ENCODE measurements around the gene AUP1.
"Not testable (repeated sequence)": the region's sequence is repeated elsewhere in the genome, so short reads cannot be mapped to it uniquely, and the experiment has no call there.

The AUP1 gene

GRCh38 chr2:74567881-74568280 is 38.4 kb upstream of the AUP1 start:
- Histone ChIP-seq H3K27me3 (ENCODE audit: low read depth, low read length) (no peaks in the 10 kb centered on the region), H3K4me3 (ENCODE audit: low read depth in 1 of 2, low read length in 2 of 2) (no peak overlapping the region), H3K9me3 (ENCODE audit: control insufficient read depth in 1 of 2, low read length in 2 of 2) (no peaks in the 10 kb centered on the region), H3K4me1 (ENCODE audit: control insufficient read depth in 1 of 2, insufficient read depth in 2 of 2, low read length in 2 of 2) (no peaks in the 10 kb centered on the region), H3K36me3 (ENCODE audit: control insufficient read depth in 1 of 2, insufficient read depth in 2 of 2, low read length in 2 of 2) (no peaks in the 10 kb centered on the region), H3K27ac (ENCODE audit: low read length) (no peak overlapping the region)

DNA sequence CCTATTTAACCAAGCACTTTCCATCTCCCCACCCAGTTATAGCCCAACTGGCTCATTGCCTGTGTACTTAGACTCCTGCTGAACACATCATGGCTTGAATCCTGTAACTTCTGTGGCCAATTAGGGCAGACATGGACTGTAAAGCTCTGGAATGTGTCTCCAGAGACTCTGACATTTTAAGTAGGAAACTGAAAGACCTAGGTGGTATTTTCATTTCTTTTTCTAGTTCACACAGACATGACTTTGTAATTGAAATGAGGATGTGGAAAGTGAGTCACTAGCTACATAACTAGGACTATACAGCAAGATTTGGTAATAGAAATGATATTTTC is 37.2 kb upstream of the AUP1 start:
- no peaks in the 10 kb centered on the region for H3K4me1 ChIP-seq (ENCODE audit: control insufficient read depth in 1 of 2, insufficient read depth in 2 of 2, low read length in 2 of 2)
- no peak overlapping the region for H3K27ac ChIP-seq (ENCODE audit: low read length)
- H3K36me3 ChIP-seq (ENCODE audit: control insufficient read depth in 1 of 2, insufficient read depth in 2 of 2, low read length in 2 of 2), result no peaks in the 10 kb centered on the region
- H3K27me3 ChIP-seq (ENCODE audit: low read depth, low read length), result no peaks in the 10 kb centered on the region
- no peaks in the 10 kb centered on the region for H3K9me3 ChIP-seq (ENCODE audit: control insufficient read depth in 1 of 2, low read length in 2 of 2)
- no peak overlapping the region for H3K4me3 ChIP-seq (ENCODE audit: low read depth in 1 of 2, low read length in 2 of 2)

DNA sequence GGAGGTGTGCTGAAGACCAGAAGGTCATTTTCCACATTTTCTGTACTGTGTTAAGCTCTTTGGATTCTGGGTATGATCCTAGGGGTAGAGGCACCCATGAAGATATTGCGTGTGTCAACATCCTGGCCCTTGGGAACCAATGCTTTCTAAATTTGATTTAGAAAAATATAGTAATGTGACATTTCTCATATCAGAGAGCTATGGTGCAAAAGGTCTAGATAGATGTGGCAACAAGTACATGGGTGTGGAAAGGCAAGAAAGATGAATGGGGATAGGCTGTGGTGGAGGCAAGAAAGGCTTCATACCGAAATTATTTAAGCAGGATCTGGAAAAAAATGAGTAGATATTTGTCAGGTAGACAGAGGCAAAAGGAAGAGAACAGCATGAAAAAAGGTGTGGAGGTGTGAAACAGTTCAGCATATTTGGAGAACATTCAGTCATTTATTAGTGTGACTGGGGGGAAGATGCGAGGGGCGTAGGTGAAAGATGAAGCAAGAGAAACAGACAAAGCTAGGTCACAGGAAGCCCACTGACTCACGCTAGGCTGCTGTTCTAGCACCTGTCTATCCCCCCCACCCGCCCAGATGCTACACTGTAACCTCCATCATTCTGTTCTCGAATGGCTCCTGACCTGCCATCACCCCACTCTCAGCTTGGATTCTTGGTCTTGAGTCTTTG is 36.7 kb upstream of the AUP1 start:
- Histone ChIP-seq H3K9me3 (ENCODE audit: control insufficient read depth in 1 of 2, low read length in 2 of 2) (no peaks in the 10 kb centered on the region), H3K4me3 (ENCODE audit: low read depth in 1 of 2, low read length in 2 of 2) (no peak overlapping the region), H3K27me3 (ENCODE audit: low read depth, low read length) (no peaks in the 10 kb centered on the region), H3K27ac (ENCODE audit: low read length) (no peak overlapping the region), H3K4me1 (ENCODE audit: control insufficient read depth in 1 of 2, insufficient read depth in 2 of 2, low read length in 2 of 2) (no peaks in the 10 kb centered on the region), H3K36me3 (ENCODE audit: control insufficient read depth in 1 of 2, insufficient read depth in 2 of 2, low read length in 2 of 2) (no peaks in the 10 kb centered on the region)

DNA sequence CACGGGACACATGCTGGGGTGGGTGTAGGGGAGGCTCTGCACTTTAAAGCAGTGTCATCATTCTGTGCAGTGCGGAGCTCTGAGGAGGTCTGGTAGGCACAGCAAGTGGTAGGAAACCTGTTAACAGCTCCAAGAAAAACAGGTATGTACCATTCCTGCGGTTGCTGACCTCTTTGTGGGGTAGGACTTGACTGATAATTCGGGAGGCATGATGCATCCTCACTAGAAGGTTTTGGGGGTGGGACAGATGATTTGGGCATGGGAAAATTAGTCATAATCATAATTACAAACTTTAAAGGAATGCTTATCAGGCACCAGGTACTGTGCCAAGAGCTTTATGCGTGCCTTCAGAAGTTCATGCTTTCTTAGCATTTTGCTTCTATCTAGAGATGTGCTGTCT is 34.7 kb upstream of the AUP1 start:
- Histone ChIP-seq H3K36me3 (ENCODE audit: control insufficient read depth in 1 of 2, insufficient read depth in 2 of 2, low read length in 2 of 2) (no peaks in the 10 kb centered on the region), H3K9me3 (ENCODE audit: control insufficient read depth in 1 of 2, low read length in 2 of 2) (no peaks in the 10 kb centered on the region), H3K4me3 (ENCODE audit: low read depth in 1 of 2, low read length in 2 of 2) (no peak overlapping the region), H3K4me1 (ENCODE audit: control insufficient read depth in 1 of 2, insufficient read depth in 2 of 2, low read length in 2 of 2) (no peaks in the 10 kb centered on the region), H3K27me3 (ENCODE audit: low read depth, low read length) (no peaks in the 10 kb centered on the region), H3K27ac (ENCODE audit: low read length) (no peak overlapping the region)

- Histone ChIP-seq H3K9me3 (ENCODE audit: control insufficient read depth in 1 of 2, low read length in 2 of 2) (no peaks in the 10 kb centered on the region), H3K4me3 (ENCODE audit: low read depth in 1 of 2, low read length in 2 of 2) (no peak overlapping the region), H3K27me3 (ENCODE audit: low read depth, low read length) (no peaks in the 10 kb centered on the region), H3K36me3 (ENCODE audit: control insufficient read depth in 1 of 2, insufficient read depth in 2 of 2, low read length in 2 of 2) (no peaks in the 10 kb centered on the region), H3K4me1 (ENCODE audit: control insufficient read depth in 1 of 2, insufficient read depth in 2 of 2, low read length in 2 of 2) (no peaks in the 10 kb centered on the region), H3K27ac (ENCODE audit: low read length) (no peak overlapping the region)
Measured at GRCh38 chr2:74562126-74562775, 32.7 kb upstream of the AUP1 start.

DNA sequence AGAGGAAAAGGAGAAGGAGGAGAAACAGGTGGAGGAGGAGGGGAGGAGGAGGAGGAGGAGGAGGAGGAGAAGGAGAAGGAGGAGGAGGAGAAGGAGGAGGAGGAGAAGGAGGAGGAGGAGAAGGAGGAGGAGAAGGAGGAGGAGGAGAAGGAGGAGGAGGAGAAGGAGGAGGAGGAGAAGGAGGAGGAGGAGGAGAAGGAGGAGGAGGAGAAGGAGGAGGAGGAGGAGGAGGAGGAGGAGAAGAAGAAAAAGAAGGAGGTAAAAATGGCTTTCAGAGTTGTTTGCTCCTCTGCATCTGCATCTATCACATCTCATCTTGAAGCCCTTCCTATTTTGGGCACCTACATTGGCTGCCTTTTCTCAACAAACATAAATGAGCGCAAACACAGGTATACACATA is 31.5 kb upstream of the AUP1 start:
- H3K27me3 ChIP-seq (ENCODE audit: low read depth, low read length); H3K27ac ChIP-seq (ENCODE audit: low read length); H3K4me3 ChIP-seq (ENCODE audit: low read depth in 1 of 2, low read length in 2 of 2); H3K36me3 ChIP-seq (ENCODE audit: control insufficient read depth in 1 of 2, insufficient read depth in 2 of 2, low read length in 2 of 2); H3K4me1 ChIP-seq (ENCODE audit: control insufficient read depth in 1 of 2, insufficient read depth in 2 of 2, low read length in 2 of 2); H3K9me3 ChIP-seq (ENCODE audit: control insufficient read depth in 1 of 2, low read length in 2 of 2): not testable (repeated sequence)

GRCh38 chr2:74560591-74560990 is 31.1 kb upstream of the AUP1 start:
- Histone ChIP-seq H3K4me3 (ENCODE audit: low read depth in 1 of 2, low read length in 2 of 2) (no peak overlapping the region), H3K9me3 (ENCODE audit: control insufficient read depth in 1 of 2, low read length in 2 of 2) (no peaks in the 10 kb centered on the region), H3K27me3 (ENCODE audit: low read depth, low read length) (no peaks in the 10 kb centered on the region), H3K36me3 (ENCODE audit: control insufficient read depth in 1 of 2, insufficient read depth in 2 of 2, low read length in 2 of 2) (peaks cover 0 to 6% of the 10 kb centered on the region in 2 donors), H3K4me1 (ENCODE audit: control insufficient read depth in 1 of 2, insufficient read depth in 2 of 2, low read length in 2 of 2) (no peaks in the 10 kb centered on the region), H3K27ac (ENCODE audit: low read length) (no peak overlapping the region)

- peaks cover 0 to 6% of the 10 kb centered on the region in 2 donors for H3K36me3 ChIP-seq (ENCODE audit: control insufficient read depth in 1 of 2, insufficient read depth in 2 of 2, low read length in 2 of 2)
- peaks cover 0 to 4% of the 10 kb centered on the region in 2 donors for H3K4me1 ChIP-seq (ENCODE audit: control insufficient read depth in 1 of 2, insufficient read depth in 2 of 2, low read length in 2 of 2)
- no peaks in the 10 kb centered on the region for H3K27me3 ChIP-seq (ENCODE audit: low read depth, low read length)
- no peaks in the 10 kb centered on the region for H3K9me3 ChIP-seq (ENCODE audit: control insufficient read depth in 1 of 2, low read length in 2 of 2)
- no peak overlapping the region for H3K27ac ChIP-seq (ENCODE audit: low read length)
- H3K4me3 ChIP-seq (ENCODE audit: low read depth in 1 of 2, low read length in 2 of 2), result no peak overlapping the region
Measured at GRCh38 chr2:74559912-74560311, 30.4 kb upstream of the AUP1 start.

DNA sequence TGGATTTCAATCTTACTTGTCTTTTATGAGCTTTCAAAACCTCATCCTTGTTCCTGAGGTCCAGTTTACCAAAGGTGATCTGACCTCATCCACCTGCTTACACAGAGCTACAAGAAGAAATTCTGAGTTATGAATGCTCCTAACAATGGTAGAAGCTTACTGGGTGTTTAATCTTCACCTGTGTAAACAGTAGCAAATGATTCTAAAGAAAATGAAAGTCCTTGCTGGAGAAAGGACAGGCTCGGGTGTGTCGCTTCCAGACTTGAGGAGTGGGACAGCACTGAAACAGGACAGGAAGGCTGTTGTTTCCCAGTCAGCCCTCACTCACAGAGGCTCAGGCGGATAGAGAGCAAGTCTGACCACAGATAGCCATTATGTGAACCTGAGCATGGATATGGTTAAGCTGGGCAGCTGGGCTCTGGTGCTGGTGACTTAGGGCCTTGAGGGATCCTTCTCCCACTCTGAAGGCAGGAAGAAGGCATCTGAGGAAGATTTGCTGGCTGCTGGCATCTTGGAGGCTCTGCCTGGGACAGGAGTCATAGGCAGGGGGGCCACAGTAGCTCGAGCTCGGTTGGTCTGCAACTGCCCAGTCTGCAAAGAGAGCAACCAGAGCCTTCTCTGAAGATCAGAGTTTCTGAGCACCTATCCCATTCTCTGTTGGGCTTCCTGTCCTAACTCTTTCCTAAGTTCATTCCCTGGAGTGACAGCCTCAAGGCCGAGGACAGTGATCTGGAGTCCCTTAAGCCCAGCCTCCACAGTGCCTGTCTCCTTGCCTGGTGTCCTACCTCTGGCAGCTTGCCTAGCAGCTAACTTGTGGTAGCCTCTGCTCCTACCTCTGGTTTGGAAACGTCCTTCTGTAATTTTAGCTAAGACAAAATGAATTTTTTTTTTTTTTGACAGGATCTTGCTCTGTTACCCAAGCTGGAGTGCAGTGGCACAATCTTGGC is 29.1 kb upstream of the AUP1 start:
- Histone ChIP-seq H3K27me3 (ENCODE audit: low read depth, low read length) (no peaks in the 10 kb centered on the region), H3K4me1 (ENCODE audit: control insufficient read depth in 1 of 2, insufficient read depth in 2 of 2, low read length in 2 of 2) (peaks cover 0 to 5% of the 10 kb centered on the region in 2 donors), H3K9me3 (ENCODE audit: control insufficient read depth in 1 of 2, low read length in 2 of 2) (no peaks in the 10 kb centered on the region), H3K36me3 (ENCODE audit: control insufficient read depth in 1 of 2, insufficient read depth in 2 of 2, low read length in 2 of 2) (peaks cover 0 to 6% of the 10 kb centered on the region in 2 donors), H3K4me3 (ENCODE audit: low read depth in 1 of 2, low read length in 2 of 2) (no peak overlapping the region), H3K27ac (ENCODE audit: low read length) (no peak overlapping the region)

DNA sequence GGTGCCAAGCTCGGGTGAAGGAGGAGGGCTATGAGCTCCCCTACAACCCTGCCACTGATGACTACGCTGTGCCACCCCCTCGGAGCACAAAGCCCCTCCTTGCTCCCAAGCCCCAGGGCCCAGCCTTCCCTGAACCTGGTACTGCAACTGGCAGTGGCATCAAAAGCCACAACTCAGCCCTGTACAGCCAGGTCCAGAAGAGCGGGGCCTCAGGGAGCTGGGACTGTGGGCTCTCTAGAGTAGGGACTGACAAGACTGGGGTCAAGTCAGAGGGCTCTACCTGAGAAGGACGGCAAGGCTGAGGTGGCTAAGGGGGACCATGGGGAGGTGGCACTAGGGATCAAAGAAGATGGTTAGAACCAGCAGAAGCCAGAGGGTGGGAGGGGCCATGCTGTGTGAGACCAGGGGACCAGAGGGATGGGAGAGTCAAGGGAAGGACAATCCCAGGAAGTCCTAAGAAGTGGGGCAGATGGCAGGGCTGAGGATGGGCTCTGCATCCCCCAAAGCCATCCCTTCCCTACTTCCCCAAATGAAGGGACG is 27.4 kb upstream of the AUP1 start:
- H3K27me3 ChIP-seq (ENCODE audit: low read depth, low read length), result no peaks in the 10 kb centered on the region
- no peaks in the 10 kb centered on the region for H3K9me3 ChIP-seq (ENCODE audit: control insufficient read depth in 1 of 2, low read length in 2 of 2)
- peaks cover 0 to 5% of the 10 kb centered on the region in 2 donors for H3K4me1 ChIP-seq (ENCODE audit: control insufficient read depth in 1 of 2, insufficient read depth in 2 of 2, low read length in 2 of 2)
- H3K27ac ChIP-seq (ENCODE audit: low read length), result no peak overlapping the region
- peaks cover 0 to 6% of the 10 kb centered on the region in 2 donors for H3K36me3 ChIP-seq (ENCODE audit: control insufficient read depth in 1 of 2, insufficient read depth in 2 of 2, low read length in 2 of 2)
- no peak overlapping the region for H3K4me3 ChIP-seq (ENCODE audit: low read depth in 1 of 2, low read length in 2 of 2)

GRCh38 chr2:74556159-74556558 is 26.7 kb upstream of the AUP1 start:
- Histone ChIP-seq H3K9me3 (ENCODE audit: control insufficient read depth in 1 of 2, low read length in 2 of 2) (no peaks in the 10 kb centered on the region), H3K27ac (ENCODE audit: low read length) (no peak overlapping the region), H3K27me3 (ENCODE audit: low read depth, low read length) (no peaks in the 10 kb centered on the region), H3K4me1 (ENCODE audit: control insufficient read depth in 1 of 2, insufficient read depth in 2 of 2, low read length in 2 of 2) (peaks cover 0 to 5% of the 10 kb centered on the region in 2 donors), H3K36me3 (ENCODE audit: control insufficient read depth in 1 of 2, insufficient read depth in 2 of 2, low read length in 2 of 2) (peaks cover 0 to 6% of the 10 kb centered on the region in 2 donors), H3K4me3 (ENCODE audit: low read depth in 1 of 2, low read length in 2 of 2) (no peak overlapping the region)

Measured in muscle layer of duodenum (tissue), 2 donors.